ENCODE data around the gene JPH2.
"Not testable (repeated sequence)": the region's sequence is repeated elsewhere in the genome, so short reads cannot be mapped to it uniquely, and the experiment has no call there.

Gene JPH2

GRCh38 chr20:44198872-44199271, 11.9 kb upstream of the JPH2 start:
- DNase-seq (ENCODE audit: low read depth), result peak; percentile 42
- TF ChIP-seq CTCF (IDR thresholded peaks at IDR 0.05; ENCODE audit: insufficient read depth, low read depth, low read length, missing control alignments), result no peak
- H3K4me3 ChIP-seq (ENCODE audit: low read length), result no peak overlapping the region

- H3K4me3 ChIP-seq (ENCODE audit: low read length), result no peak overlapping the region
- DNase-seq (ENCODE audit: low read depth), result no peak
- peak; percentile 10 for TF ChIP-seq CTCF (IDR thresholded peaks at IDR 0.05; ENCODE audit: insufficient read depth, low read depth, low read length, missing control alignments)
These were observed 9.3 kb upstream of the JPH2 start for GRCh38 chr20:44196271-44196670.

GRCh38 chr20:44195605-44196004, 8.6 kb upstream of the JPH2 start:
- no peak overlapping the region for H3K4me3 ChIP-seq (ENCODE audit: low read length)
- DNase-seq (ENCODE audit: low read depth), result no peak
- TF ChIP-seq CTCF (IDR thresholded peaks at IDR 0.05; ENCODE audit: insufficient read depth, low read depth, low read length, missing control alignments), result no peak

- no peak overlapping the region for H3K4me3 ChIP-seq (ENCODE audit: low read length)
- no peak for DNase-seq (ENCODE audit: low read depth)
- TF ChIP-seq CTCF (IDR thresholded peaks at IDR 0.05; ENCODE audit: insufficient read depth, low read depth, low read length, missing control alignments), result no peak
These were observed 6.8 kb upstream of the JPH2 start for GRCh38 chr20:44193801-44194200.

GRCh38 chr20:44191640-44192039, 4.7 kb upstream of the JPH2 start:
- not testable (repeated sequence) for H3K4me3 ChIP-seq (ENCODE audit: low read length); DNase-seq (ENCODE audit: low read depth)

- peak; percentile 82 for DNase-seq (ENCODE audit: low read depth)
- peak; percentile 88 for TF ChIP-seq CTCF (IDR thresholded peaks at IDR 0.05; ENCODE audit: insufficient read depth, low read depth, low read length, missing control alignments)
- not testable (repeated sequence) for H3K4me3 ChIP-seq (ENCODE audit: low read length)
These were observed 3.3 kb upstream of the JPH2 start for GRCh38 chr20:44190197-44190852.

GRCh38 chr20:44188752-44189151, 1.8 kb upstream of the JPH2 start:
- no peak overlapping the region for H3K4me3 ChIP-seq (ENCODE audit: low read length)
- peak; percentile 71 for DNase-seq (ENCODE audit: low read depth)
- TF ChIP-seq CTCF (IDR thresholded peaks at IDR 0.05; ENCODE audit: insufficient read depth, low read depth, low read length, missing control alignments), result no peak
